Fibroblast of pulmonary artery (primary cell): Measurements from ENCODE around the gene TMEM204.

Experiments
- DNase-seq: peaks from one replicate; pipeline ENCODE4 v3.0.0-alpha.2; 2010; ENCODE audit warnings: low read depth
- H3K4me3 ChIP-seq: replicated peaks from 2 replicates; pipeline ENCODE4 v1.5.1; 2011; ENCODE audit warnings: low read depth, mild to moderate bottlenecking, control low read depth, low read length, moderate library complexity
- CTCF ChIP-seq: IDR thresholded peaks from 2 replicates; pipeline ENCODE4 v1.5.1; 2011; ENCODE audit warnings: mild to moderate bottlenecking, control low read depth, low read length, inconsistent platforms; ENCODE audit errors: missing control alignments

TMEM204 gene

DNA sequence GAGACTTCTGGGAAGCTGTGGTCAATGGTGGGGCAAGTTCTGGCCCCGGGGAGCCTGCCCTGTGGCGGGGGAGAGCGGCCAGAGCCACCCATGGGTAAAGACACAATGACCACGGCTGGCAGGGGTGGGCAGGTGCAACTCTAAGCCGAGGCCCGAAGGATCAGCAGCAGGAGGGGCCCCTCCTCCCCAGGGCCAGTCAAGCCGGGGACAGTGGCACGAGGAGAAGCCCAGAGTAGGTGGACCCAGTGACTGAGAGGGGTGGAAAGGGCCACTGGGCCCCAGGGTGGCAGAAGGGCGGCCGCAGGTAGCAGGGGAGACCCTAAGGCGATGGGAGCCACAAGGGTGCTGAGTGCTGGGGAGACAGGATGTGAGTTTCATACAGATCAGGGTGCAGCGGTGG is 17.7 kb downstream of the TMEM204 start:
- H3K4me3 ChIP-seq, result no peak overlapping the region
- DNase-seq, result no peak
- TF ChIP-seq CTCF, result no peak

GRCh38 chr16:1552129-1552528 is 18.7 kb downstream of the TMEM204 start:
- no peak for DNase-seq
- no peak for TF ChIP-seq CTCF
- H3K4me3 ChIP-seq, result no peak overlapping the region

- no peak for TF ChIP-seq CTCF
- no peak for DNase-seq
- no peak overlapping the region for H3K4me3 ChIP-seq
Observed at GRCh38 chr16:1553946-1554825, 20.7 kb downstream of the TMEM204 start.

DNA sequence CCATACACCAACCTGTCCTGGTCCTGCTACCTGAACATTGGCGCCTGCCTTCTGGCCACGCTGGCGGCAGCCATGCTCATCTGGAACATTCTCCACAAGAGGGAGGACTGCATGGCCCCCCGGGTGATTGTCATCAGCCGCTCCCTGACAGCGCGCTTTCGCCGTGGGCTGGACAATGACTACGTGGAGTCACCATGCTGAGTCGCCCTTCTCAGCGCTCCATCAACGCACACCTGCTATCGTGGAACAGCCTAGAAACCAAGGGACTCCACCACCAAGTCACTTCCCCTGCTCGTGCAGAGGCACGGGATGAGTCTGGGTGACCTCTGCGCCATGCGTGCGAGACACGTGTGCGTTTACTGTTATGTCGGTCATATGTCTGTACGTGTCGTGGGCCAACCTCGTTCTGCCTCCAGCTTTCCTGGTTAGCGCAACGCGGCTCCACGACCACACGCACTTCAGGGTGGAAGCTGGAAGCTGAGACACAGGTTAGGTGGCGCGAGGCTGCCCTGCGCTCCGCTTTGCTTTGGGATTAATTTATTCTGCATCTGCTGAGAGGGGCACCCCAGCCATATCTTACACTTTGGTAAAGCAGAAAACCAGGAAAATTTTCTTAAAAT is 21.5 kb downstream of the TMEM204 start:
- H3K4me3 ChIP-seq, result no peak overlapping the region
- DNase-seq, result no peak
- no peak for TF ChIP-seq CTCF

GRCh38 chr16:1556254-1556653 is 22.8 kb downstream of the TMEM204 start:
- DNase-seq, result no peak
- H3K4me3 ChIP-seq, result no peak overlapping the region
- TF ChIP-seq CTCF, result no peak

DNA sequence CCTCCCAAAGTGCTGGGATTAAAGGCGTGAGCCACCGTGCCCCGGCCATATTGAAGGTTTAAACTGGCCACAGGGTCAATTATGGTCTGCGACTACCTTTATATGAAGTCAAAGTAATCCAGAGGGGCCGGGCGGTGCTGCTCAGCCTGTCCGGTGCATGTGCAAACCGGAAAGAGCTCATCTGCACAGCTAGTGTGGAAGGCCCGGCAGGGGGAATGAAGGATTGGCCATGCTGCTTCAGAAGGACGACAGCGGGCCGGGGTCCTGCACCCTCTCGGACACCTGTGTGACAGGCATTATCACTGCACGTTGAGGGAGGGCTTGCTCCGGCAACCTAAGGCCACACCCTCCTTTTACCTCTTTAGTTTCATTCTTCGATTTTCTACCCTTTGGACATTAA is 23.6 kb downstream of the TMEM204 start:
- no peak for TF ChIP-seq CTCF
- no peak overlapping the region for H3K4me3 ChIP-seq
- no peak for DNase-seq

DNA sequence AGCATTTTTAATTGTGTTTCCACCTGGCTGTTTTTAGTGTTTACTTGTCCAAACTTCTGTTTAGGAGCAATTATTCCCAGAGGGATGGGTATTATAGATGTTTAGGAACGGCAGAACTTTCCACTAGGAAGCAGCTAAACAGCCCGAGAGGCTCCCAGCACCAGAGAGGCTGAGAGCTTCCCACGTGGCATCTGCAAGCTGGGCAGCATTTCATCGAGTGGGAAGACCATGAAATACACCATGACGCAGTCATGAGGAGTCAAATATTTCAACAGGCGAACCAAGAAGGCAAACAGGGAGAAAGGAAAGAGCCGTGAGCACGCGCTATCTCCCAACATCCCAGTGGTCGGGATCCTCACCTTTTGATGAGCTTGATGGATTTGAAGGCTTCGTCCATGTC is 24.1 kb downstream of the TMEM204 start:
- no peak for DNase-seq
- TF ChIP-seq CTCF, result no peak
- no peak overlapping the region for H3K4me3 ChIP-seq
